ENCODE data around the gene HS3ST3B1.

HS3ST3B1 gene

GRCh38 chr17:14321980-14322776 lies 21.3 kb downstream of the HS3ST3B1 start:
- no peak for DNase-seq

- DNase-seq: no peak
These were observed 22.7 kb downstream of the HS3ST3B1 start for GRCh38 chr17:14323522-14323981.

GRCh38 chr17:14325618-14326167 lies 24.8 kb downstream of the HS3ST3B1 start:
- no peak for DNase-seq

GRCh38 chr17:14329900-14330491 lies 29.1 kb downstream of the HS3ST3B1 start:
- DNase-seq: no peak

GRCh38 chr17:14330492-14330962 lies 29.6 kb downstream of the HS3ST3B1 start:
- DNase-seq: no peak

- DNase-seq: no peak
These were observed 30.5 kb downstream of the HS3ST3B1 start for GRCh38 chr17:14331225-14331981.

GRCh38 chr17:14331982-14332298 lies 31.1 kb downstream of the HS3ST3B1 start:
- DNase-seq: no peak

- no peak for DNase-seq
These were observed 31.4 kb downstream of the HS3ST3B1 start for GRCh38 chr17:14332331-14332730.

- no peak for DNase-seq
These were observed 32.6 kb downstream of the HS3ST3B1 start for GRCh38 chr17:14333506-14333905.

GRCh38 chr17:14334276-14334840 lies 33.5 kb downstream of the HS3ST3B1 start:
- no peak for DNase-seq

GRCh38 chr17:14334919-14335318 lies 34.0 kb downstream of the HS3ST3B1 start:
- DNase-seq: no peak

- DNase-seq: no peak
These were observed 35.5 kb downstream of the HS3ST3B1 start for GRCh38 chr17:14336418-14336817.

- no peak for DNase-seq
These were observed 36.8 kb downstream of the HS3ST3B1 start for GRCh38 chr17:14337596-14338079.

- no peak for DNase-seq
These were observed 40.2 kb downstream of the HS3ST3B1 start for GRCh38 chr17:14340857-14341754.

GRCh38 chr17:14341866-14342265 lies 41.0 kb downstream of the HS3ST3B1 start:
- no peak for DNase-seq

GRCh38 chr17:14346801-14347200 lies 45.9 kb downstream of the HS3ST3B1 start:
- DNase-seq: no peak

- no peak for DNase-seq
These were observed 50.6 kb downstream of the HS3ST3B1 start for GRCh38 chr17:14351493-14351892.

- no peak for DNase-seq
These were observed 51.3 kb downstream of the HS3ST3B1 start for GRCh38 chr17:14352136-14352535.

GRCh38 chr17:14353861-14354474 lies 53.1 kb downstream of the HS3ST3B1 start:
- DNase-seq: no peak

- no peak for DNase-seq
These were observed 53.9 kb downstream of the HS3ST3B1 start for GRCh38 chr17:14354807-14355206.

- DNase-seq: no peak
These were observed 54.7 kb downstream of the HS3ST3B1 start for GRCh38 chr17:14355556-14355955.
